CD4-positive, alpha-beta T cell (primary cell): ENCODE data around the gene SNRNP48. TPM values are rescaled to one million over a fixed set of nuclear protein-coding genes. Genes with fewer than 3 reads are reported as not detected.

Source experiments
- ATAC-seq: fragments of 200-7000 bp; cut with Tn5 transposase; one replicate; pipeline ENCODE4 v1.10.0; 2022; ENCODE audit warnings: mild to moderate bottlenecking; ENCODE audit not compliant: poor library complexity
- CTCF ChIA-PET: fragments of 350-600 bp; sonication (Branson Sonifier 250); formaldehyde crosslinking; loops from one replicate; lab custom pipeline; 2021; ENCODE audit warnings: antibody characterized with exemption, inconsistent platforms; lab: Charles Lee
- POLR2A ChIA-PET: fragments of 350-600 bp; sonication (Branson Sonifier 250); formaldehyde crosslinking; loops from one replicate; lab custom pipeline; 2021; ENCODE audit warnings: antibody characterized with exemption, inconsistent platforms; lab: Charles Lee
- DNase-seq, 14 experiments: peaks; one replicate each; pipeline ENCODE4 v3.0.0-alpha.2; 2013 to 2020; ENCODE audit warnings: mixed read lengths in 2 of 14
- H3K27ac ChIP-seq, 2 donors: one replicate each; pipeline versions ENCODE4 v1.5.1 to v1.7.0; 2013; ENCODE audit warnings: low read length in 2 of 2, low read depth in 1 of 2, mild to moderate bottlenecking in 1 of 2
- H3K27me3 ChIP-seq, 2 experiments: 1 replicate in 1 of 2; 2 replicates in 1 of 2; pipeline versions ENCODE4 v1.6.1 to v1.7.0; 2013; ENCODE audit warnings: low read length in 2 of 2, control low read depth in 1 of 2, mild to moderate bottlenecking in 1 of 2, moderate library complexity in 1 of 2; ENCODE audit not compliant: insufficient read depth in 2 of 2, control insufficient read depth in 1 of 2
- H3K36me3 ChIP-seq: one replicate; pipeline ENCODE4 v1.6.1; 2013; ENCODE audit warnings: low read length, control low read depth; ENCODE audit not compliant: insufficient read depth
- H3K4me1 ChIP-seq: one replicate; pipeline ENCODE4 v1.6.1; 2013; ENCODE audit warnings: low read length, control low read depth; ENCODE audit not compliant: insufficient read depth
- H3K4me3 ChIP-seq: one replicate; pipeline ENCODE4 v1.5.1; 2013; ENCODE audit warnings: mild to moderate bottlenecking, low read length, moderate library complexity
- H3K9me3 ChIP-seq, 2 experiments: 1 replicate in 1 of 2; 2 replicates in 1 of 2; pipeline versions ENCODE4 v1.6.1 to v1.7.0; 2013; ENCODE audit warnings: low read length in 2 of 2, mild to moderate bottlenecking in 2 of 2, control low read depth in 1 of 2, moderate library complexity in 1 of 2; ENCODE audit not compliant: control insufficient read depth in 1 of 2, insufficient read depth in 1 of 2
- H3K27ac Mint-ChIP-seq: one replicate; pipeline ENCODE4 v1.8.0; 2020; ENCODE audit warnings: mixed read lengths
- H3K27me3 Mint-ChIP-seq: one replicate; pipeline ENCODE4 v1.8.0; 2021; ENCODE audit warnings: mixed read lengths
- H3K36me3 Mint-ChIP-seq: one replicate; pipeline ENCODE4 v1.8.0; 2021; ENCODE audit warnings: low read depth, mixed read lengths
- H3K4me1 Mint-ChIP-seq: one replicate; pipeline ENCODE4 v1.8.0; 2021; ENCODE audit warnings: low read depth, mixed read lengths
- H3K4me3 Mint-ChIP-seq: one replicate; pipeline ENCODE4 v1.8.0; 2020; ENCODE audit warnings: mild to moderate bottlenecking, mixed read lengths
- H3K9me3 Mint-ChIP-seq: one replicate; pipeline ENCODE4 v1.8.0; 2020; ENCODE audit warnings: mixed read lengths
- CTCF ChIP-seq: fragments of 200-600 bp; IDR thresholded peaks from one replicate; pipeline ENCODE4 v1.8.0; 2022; ENCODE audit warnings: antibody characterized with exemption, mild to moderate bottlenecking
- intact Hi-C, 2 experiments: fragments of 100-400 bp; cut with DNase I in 1 of 2; cut with micrococcal nuclease in 1 of 2; formaldehyde crosslinking; loops; one replicate each; pipeline versions ENCODE4 v1.15.1 to v1.9.0; 2023 to 2025; cut with DNase I, micrococcal nuclease
- total RNA-seq, 174 experiments: library from RNA in 2 of 174; stranded (reverse) in 2 of 174; gene quantifications; one replicate each; pipeline ENCODE4 v1.2.3 and lab custom pipeline; 2021 to 2026

The SNRNP48 gene
- total RNA-seq, 2 experiments from 2014 or later, result 12.1 to 13.4 TPM

DNA sequence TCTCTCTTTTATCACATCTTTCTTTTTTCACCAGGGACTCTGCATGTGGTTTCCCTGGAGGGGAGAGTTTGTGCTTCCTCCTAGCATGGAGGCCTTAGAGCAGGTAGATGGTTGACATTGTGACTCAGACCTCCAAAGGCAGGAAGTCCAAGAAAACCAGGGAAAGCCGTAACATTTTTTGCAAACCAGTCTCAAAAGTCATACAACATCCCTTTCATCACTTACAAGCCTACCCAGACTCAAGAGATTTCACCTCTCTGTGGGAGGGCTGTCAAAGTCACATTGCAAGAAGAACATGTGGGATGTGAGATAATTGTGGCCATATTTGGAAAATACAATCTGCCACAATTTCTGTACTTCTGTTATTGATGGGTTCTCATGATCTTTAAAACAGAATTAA is 46.2 kb downstream of the SNRNP48 start:
- Histone ChIP-seq H3K27me3 (peaks cover 0 to 4% of the 10 kb centered on the region in 2 experiments), H3K36me3 (no peaks in the 10 kb centered on the region), H3K4me3 (no peak overlapping the region), H3K4me1 (no peaks in the 10 kb centered on the region), H3K9me3 (no peaks in the 10 kb centered on the region), H3K27ac (no peak overlapping the region)
- H3K27me3 Mint-ChIP-seq, result peaks cover 4% of the 10 kb centered on the region
- TF ChIP-seq CTCF, result no peak
- H3K4me3 Mint-ChIP-seq, result no peak overlapping the region
- intact Hi-C loops, result no loop called here
- DNase-seq, result no peak
- no peak overlapping the region for H3K27ac Mint-ChIP-seq
- no peaks in the 10 kb centered on the region for H3K4me1 Mint-ChIP-seq
- ATAC-seq, result no peak
- POLR2A ChIA-PET, result no interaction called here
- no peaks in the 10 kb centered on the region for H3K9me3 Mint-ChIP-seq
- H3K36me3 Mint-ChIP-seq, result no peaks in the 10 kb centered on the region
- CTCF ChIA-PET, result no interaction called here

- Histone ChIP-seq H3K27ac (no peak overlapping the region), H3K27me3 (peaks cover 0 to 4% of the 10 kb centered on the region in 2 experiments), H3K4me1 (no peaks in the 10 kb centered on the region), H3K36me3 (no peaks in the 10 kb centered on the region), H3K4me3 (no peak overlapping the region), H3K9me3 (no peaks in the 10 kb centered on the region)
- H3K27ac Mint-ChIP-seq, result no peak overlapping the region
- no peak for DNase-seq
- H3K4me1 Mint-ChIP-seq, result no peaks in the 10 kb centered on the region
- ChIA-PET POLR2A (no interaction called here), CTCF (no interaction called here)
- H3K9me3 Mint-ChIP-seq, result no peaks in the 10 kb centered on the region
- peaks cover 4% of the 10 kb centered on the region for H3K27me3 Mint-ChIP-seq
- no peaks in the 10 kb centered on the region for H3K36me3 Mint-ChIP-seq
- no peak for ATAC-seq
- TF ChIP-seq CTCF, result no peak
- intact Hi-C loops, result no loop called here
- no peak overlapping the region for H3K4me3 Mint-ChIP-seq
These were observed 47.5 kb downstream of the SNRNP48 start for GRCh38 chr6:7637533-7637932.

DNA sequence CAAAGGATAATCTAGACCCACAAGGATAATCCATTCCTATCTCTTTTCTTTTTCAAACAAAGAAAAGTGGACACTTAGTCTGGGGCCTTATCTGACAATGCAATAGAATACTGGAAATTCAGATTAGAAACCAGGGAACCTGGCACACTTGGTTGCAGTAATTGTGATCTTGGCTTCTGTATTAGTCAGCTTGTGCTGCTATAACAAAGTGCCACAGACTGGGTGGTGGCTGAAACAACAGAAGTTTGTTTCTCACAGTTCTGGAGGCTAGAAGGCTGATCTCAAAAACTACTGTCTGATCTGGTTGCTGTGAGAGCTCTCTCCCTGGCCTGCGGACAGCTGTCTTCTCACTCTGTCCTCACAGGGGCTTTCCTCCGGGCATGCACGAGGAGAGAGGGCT is 49.4 kb downstream of the SNRNP48 start:
- ChIA-PET POLR2A (no interaction called here), CTCF (no interaction called here)
- intact Hi-C loops, result no loop called here
- Histone ChIP-seq H3K4me1 (no peaks in the 10 kb centered on the region), H3K9me3 (no peaks in the 10 kb centered on the region), H3K4me3 (no peak overlapping the region), H3K27me3 (peaks cover 0 to 4% of the 10 kb centered on the region in 2 experiments), H3K27ac (no peak overlapping the region), H3K36me3 (no peaks in the 10 kb centered on the region)
- no peak for TF ChIP-seq CTCF
- ATAC-seq (no peak), DNase-seq (no peak)
- no peak overlapping the region for H3K27ac Mint-ChIP-seq
- H3K36me3 Mint-ChIP-seq, result no peaks in the 10 kb centered on the region
- H3K27me3 Mint-ChIP-seq, result no peaks in the 10 kb centered on the region
- H3K4me1 Mint-ChIP-seq, result no peaks in the 10 kb centered on the region
- no peaks in the 10 kb centered on the region for H3K9me3 Mint-ChIP-seq
- no peak overlapping the region for H3K4me3 Mint-ChIP-seq
